Gastrocnemius medialis (tissue), 4 donors: ENCODE data around the gene CD2BP2. TPM values are rescaled to one million over a fixed set of nuclear protein-coding genes. Genes with fewer than 3 reads are reported as not detected.
"Not testable (repeated sequence)": the region's sequence is repeated elsewhere in the genome, so short reads cannot be mapped to it uniquely, and the experiment has no call there.

Experiments used
- ATAC-seq, 2 donors: fragments of 150-250 bp; one replicate each; pipeline ENCODE4 v1.9.1; 2016
- DNase-seq, 2 donors: peaks; one replicate each; pipeline ENCODE4 v3.0.0-alpha.2; 2019
- H3K27ac ChIP-seq, 4 donors: fragments of 200-600 bp; sonication (generic); 1 replicate in 1 of 4; 2 replicates in 3 of 4; pipeline ENCODE4 v1.5.1; 2016 to 2018; ENCODE audit warnings: mild to moderate bottlenecking in 2 of 4, moderate library complexity in 1 of 4
- H3K27me3 ChIP-seq, 3 donors: fragments of 200-600 bp; sonication (generic) in 2 of 3; 1 replicate in 1 of 3; 2 replicates in 2 of 3; pipeline versions ENCODE4 v1.5.1 to v1.6.0; 2016 to 2019; ENCODE audit warnings: mild to moderate bottlenecking in 1 of 3, moderate library complexity in 1 of 3
- H3K36me3 ChIP-seq, 2 donors: fragments of 200-600 bp; sonication (generic) in 1 of 2; one replicate each; pipeline ENCODE4 v1.5.1; 2017 to 2018
- H3K4me1 ChIP-seq, 2 donors: fragments of 200-600 bp; sonication (generic) in 1 of 2; one replicate each; pipeline ENCODE4 v1.5.1; 2016 to 2017; ENCODE audit warnings: mild to moderate bottlenecking in 2 of 2
- H3K4me3 ChIP-seq, 4 donors: fragments of 200-600 bp; sonication (generic) in 3 of 4; 1 replicate in 1 of 4; 2 replicates in 3 of 4; pipeline ENCODE4 v1.5.1; 2016 to 2019; ENCODE audit warnings: mild to moderate bottlenecking in 2 of 4
- H3K9me3 ChIP-seq, 3 donors: fragments of 200-600 bp; sonication (generic) in 2 of 3; 1 replicate in 1 of 3; 2 replicates in 2 of 3; pipeline ENCODE4 v1.5.1; 2016 to 2019
- POLR2A ChIP-seq, 2 donors: fragments of 450-650 bp; IDR thresholded peaks; one replicate each; pipeline ENCODE4 v1.6.1; 2017; ENCODE audit warnings: antibody characterized with exemption in 2 of 2, mild to moderate bottlenecking in 2 of 2, moderate library complexity in 2 of 2
- in situ Hi-C, 4 donors: fragments of 200-750 bp; cut with MboI; loops; one replicate each; pipeline versions ENCODE4 v1.15.0 to v1.8.0; 2017; ENCODE audit warnings: low sequenced_read_pairs in 4 of 4
- intact Hi-C: fragments of 100-400 bp; cut with DNase I; formaldehyde crosslinking; loops from one replicate; pipeline ENCODE4 v1.15.1; 2023; ENCODE audit warnings: low total_unique reads
- total RNA-seq, 4 donors: library from RNA; depleted of rRNA; stranded (reverse); fragments of >200 nt; gene quantifications; one replicate each; pipeline versions ENCODE4 v1.1.0 to v1.2.3, GENCODE V29; 2016
- TF ChIP-seq, protein P1 (sequence below), 5 experiments: fragments of 450-650 bp in 3 of 5; fragments of 200-600 bp in 2 of 5; sonication (generic) in 2 of 5; IDR thresholded peaks in 4 of 5; conservative IDR thresholded peaks in 1 of 5; 1 replicate in 4 of 5; 2 replicates in 1 of 5; pipeline ENCODE4 v1.5.1; 2016 to 2019; ENCODE audit warnings: antibody characterized with exemption in 5 of 5, mild to moderate bottlenecking in 3 of 5, moderate library complexity in 3 of 5

Gene CD2BP2
- total RNA-seq, 4 donors from 2014 or later: 33.4 to 53.8 (median 40.9) TPM

GRCh38 chr16:30398661-30399434 lies 43.7 kb upstream of the CD2BP2 start:
- ATAC-seq: no peak
- no peaks in the 10 kb centered on the region for H3K27me3 ChIP-seq
- DNase-seq: no peak
- no peak overlapping the region for H3K27ac ChIP-seq
- no peaks in the 10 kb centered on the region for H3K9me3 ChIP-seq
- H3K4me1 ChIP-seq: peaks cover 17 to 26% of the 10 kb centered on the region in 2 donors
- intact Hi-C loops (no loop called here), in situ Hi-C loops (no loop called here)
- TF ChIP-seq, protein P1, sequence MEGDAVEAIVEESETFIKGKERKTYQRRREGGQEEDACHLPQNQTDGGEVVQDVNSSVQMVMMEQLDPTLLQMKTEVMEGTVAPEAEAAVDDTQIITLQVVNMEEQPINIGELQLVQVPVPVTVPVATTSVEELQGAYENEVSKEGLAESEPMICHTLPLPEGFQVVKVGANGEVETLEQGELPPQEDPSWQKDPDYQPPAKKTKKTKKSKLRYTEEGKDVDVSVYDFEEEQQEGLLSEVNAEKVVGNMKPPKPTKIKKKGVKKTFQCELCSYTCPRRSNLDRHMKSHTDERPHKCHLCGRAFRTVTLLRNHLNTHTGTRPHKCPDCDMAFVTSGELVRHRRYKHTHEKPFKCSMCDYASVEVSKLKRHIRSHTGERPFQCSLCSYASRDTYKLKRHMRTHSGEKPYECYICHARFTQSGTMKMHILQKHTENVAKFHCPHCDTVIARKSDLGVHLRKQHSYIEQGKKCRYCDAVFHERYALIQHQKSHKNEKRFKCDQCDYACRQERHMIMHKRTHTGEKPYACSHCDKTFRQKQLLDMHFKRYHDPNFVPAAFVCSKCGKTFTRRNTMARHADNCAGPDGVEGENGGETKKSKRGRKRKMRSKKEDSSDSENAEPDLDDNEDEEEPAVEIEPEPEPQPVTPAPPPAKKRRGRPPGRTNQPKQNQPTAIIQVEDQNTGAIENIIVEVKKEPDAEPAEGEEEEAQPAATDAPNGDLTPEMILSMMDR (IDR thresholded peaks at IDR 0.05 in 4 of 5, conservative IDR thresholded peaks at IDR 0.05 in 1 of 5): no peak
- no peak for TF ChIP-seq POLR2A (IDR thresholded peaks at IDR 0.05)
- H3K36me3 ChIP-seq: peaks cover 0 to 17% of the 10 kb centered on the region in 2 donors
- H3K4me3 ChIP-seq: no peak overlapping the region

DNA sequence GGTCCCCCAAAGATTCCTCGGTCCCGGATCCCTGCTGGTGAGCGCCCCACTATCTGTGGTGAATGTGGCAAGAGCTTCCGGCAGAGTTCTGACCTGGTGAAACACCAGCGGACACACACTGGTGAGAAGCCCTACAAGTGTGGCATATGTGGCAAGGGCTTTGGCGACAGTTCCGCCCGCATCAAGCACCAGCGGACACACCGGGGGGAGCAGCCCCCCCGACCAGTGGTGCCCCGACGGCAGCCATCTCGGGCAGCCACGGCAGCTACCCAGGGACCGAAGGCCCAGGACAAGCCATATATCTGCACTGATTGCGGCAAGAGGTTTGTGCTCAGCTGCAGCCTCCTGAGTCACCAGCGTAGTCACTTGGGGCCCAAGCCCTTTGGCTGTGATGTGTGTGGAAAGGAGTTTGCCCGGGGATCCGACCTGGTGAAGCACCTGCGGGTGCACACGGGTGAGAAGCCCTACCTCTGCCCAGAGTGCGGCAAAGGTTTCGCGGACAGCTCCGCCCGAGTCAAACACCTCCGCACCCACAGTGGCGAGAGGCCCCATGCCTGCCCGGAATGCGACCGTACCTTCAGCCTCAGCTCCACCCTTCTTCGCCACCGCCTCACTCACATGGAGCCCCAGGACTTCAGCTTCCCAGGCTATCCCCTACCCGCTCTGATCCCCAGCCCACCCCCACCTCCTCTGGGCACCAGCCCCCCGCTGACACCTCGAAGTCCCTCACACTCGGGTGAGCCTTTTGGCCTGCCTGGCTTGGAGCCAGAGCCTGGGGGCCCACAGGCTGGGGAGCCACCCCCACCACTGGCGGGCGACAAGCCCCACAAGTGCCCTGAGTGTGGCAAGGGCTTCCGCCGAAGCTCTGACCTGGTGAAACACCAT lies 42.9 kb upstream of the CD2BP2 start:
- ATAC-seq: no peak
- Histone ChIP-seq H3K36me3 (peaks cover 0 to 17% of the 10 kb centered on the region in 2 donors), H3K4me3 (no peak overlapping the region), H3K4me1 (peaks cover 17 to 26% of the 10 kb centered on the region in 2 donors), H3K27ac (no peak overlapping the region), H3K9me3 (no peaks in the 10 kb centered on the region), H3K27me3 (no peaks in the 10 kb centered on the region)
- TF ChIP-seq, protein P1 (IDR thresholded peaks at IDR 0.05 in 4 of 5, conservative IDR thresholded peaks at IDR 0.05 in 1 of 5): no peak
- no peak for TF ChIP-seq POLR2A (IDR thresholded peaks at IDR 0.05)
- no peak for DNase-seq
- in situ Hi-C loops: no loop called here
- intact Hi-C loops: no loop called here

GRCh38 chr16:30397056-30397455 lies 41.9 kb upstream of the CD2BP2 start:
- H3K9me3 ChIP-seq: no peaks in the 10 kb centered on the region
- H3K36me3 ChIP-seq: peaks cover 0 to 17% of the 10 kb centered on the region in 2 donors
- no peak overlapping the region for H3K4me3 ChIP-seq
- TF ChIP-seq POLR2A (IDR thresholded peaks at IDR 0.05): no peak
- H3K4me1 ChIP-seq: peaks cover 17 to 26% of the 10 kb centered on the region in 2 donors
- ATAC-seq (no peak), DNase-seq (no peak)
- in situ Hi-C loops (no loop called here), intact Hi-C loops (no loop called here)
- no peaks in the 10 kb centered on the region for H3K27me3 ChIP-seq
- no peak overlapping the region for H3K27ac ChIP-seq

DNA sequence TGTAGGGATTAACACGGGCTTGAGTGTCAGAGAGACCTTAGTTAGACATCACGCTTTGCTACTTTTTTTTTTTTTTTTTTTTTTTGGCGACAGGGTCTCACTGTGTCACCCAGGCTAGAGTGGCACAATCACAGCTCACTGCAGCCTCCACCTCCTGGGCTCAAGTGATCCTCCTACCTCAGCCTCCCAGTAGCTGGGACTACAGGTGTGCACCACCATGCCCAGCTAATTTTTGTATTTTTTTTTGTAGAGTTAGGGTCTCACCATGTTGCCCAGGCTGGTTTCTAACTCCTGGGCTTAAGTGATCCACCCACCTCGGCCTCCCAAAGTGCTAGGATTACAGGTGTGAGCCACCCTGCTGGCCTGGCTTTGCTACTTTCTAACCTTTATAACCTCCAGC lies 41.5 kb upstream of the CD2BP2 start:
- intact Hi-C loops, ATAC-seq, H3K9me3 ChIP-seq, DNase-seq, H3K27me3 ChIP-seq, in situ Hi-C loops: not testable (repeated sequence)
- Histone ChIP-seq H3K4me3 (peak overlapping the region in 2 of 4 donors; percentile 75 to 80), H3K36me3 (peaks cover 0 to 17% of the 10 kb centered on the region in 2 donors), H3K27ac (peak overlapping the region in 1 of 4 donors; percentile 88), H3K4me1 (peaks cover 17 to 26% of the 10 kb centered on the region in 2 donors)

DNA sequence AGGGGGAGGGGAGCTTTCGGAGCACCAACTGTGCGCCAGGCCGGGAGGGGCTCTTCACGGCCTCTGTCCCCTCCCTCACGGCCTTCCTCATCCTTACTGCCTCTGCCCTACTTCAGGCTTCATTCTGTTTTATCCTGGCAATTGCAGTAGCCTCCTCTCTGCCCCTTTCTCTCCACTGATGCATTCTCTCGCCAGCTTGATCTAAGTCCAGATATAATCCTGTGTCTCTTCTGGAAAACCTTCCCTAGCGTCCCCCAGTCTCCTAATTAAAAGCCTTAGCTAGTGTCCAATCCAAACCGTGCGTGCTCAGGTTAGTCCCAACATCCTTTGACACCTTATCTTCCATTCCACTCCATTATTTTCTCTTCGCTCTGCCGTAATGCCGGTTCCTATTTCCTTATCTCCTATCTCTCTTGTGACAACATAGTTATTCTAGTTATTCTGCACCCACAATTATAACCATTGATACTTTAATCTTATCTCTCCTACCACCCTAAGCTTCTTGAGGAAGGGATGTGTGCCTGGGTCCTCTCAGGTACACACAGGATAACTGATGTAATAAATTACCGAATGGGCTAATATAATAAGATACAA lies 41.0 kb upstream of the CD2BP2 start:
- Histone ChIP-seq H3K36me3 (peaks cover 0 to 17% of the 10 kb centered on the region in 2 donors), H3K27ac (peak overlapping the region; percentile 77 to 88 (median 86)), H3K9me3 (no peaks in the 10 kb centered on the region), H3K27me3 (no peaks in the 10 kb centered on the region), H3K4me3 (peak overlapping the region; percentile 75 to 86 (median 79)), H3K4me1 (peaks cover 16 to 25% of the 10 kb centered on the region in 2 donors)
- no peak for DNase-seq
- intact Hi-C loops (loop anchor here (1.0 kb wide), 2 partner anchors 11 to 18 kb away; partner anchors contain the start of gene ZNF771), in situ Hi-C loops (no loop called here)
- no peak for ATAC-seq
- no peak for TF ChIP-seq POLR2A (IDR thresholded peaks at IDR 0.05)
- TF ChIP-seq, protein P1 (IDR thresholded peaks at IDR 0.05 in 4 of 5, conservative IDR thresholded peaks at IDR 0.05 in 1 of 5): no peak
